ENCODE measurements around the gene WLS. TPM values are rescaled to one million over a fixed set of nuclear protein-coding genes. Genes with fewer than 3 reads are reported as not detected.

WLS gene
- total and polyA plus RNA-seq, 7 donors, result 12.6 to 188 (median 99.2) TPM

DNA sequence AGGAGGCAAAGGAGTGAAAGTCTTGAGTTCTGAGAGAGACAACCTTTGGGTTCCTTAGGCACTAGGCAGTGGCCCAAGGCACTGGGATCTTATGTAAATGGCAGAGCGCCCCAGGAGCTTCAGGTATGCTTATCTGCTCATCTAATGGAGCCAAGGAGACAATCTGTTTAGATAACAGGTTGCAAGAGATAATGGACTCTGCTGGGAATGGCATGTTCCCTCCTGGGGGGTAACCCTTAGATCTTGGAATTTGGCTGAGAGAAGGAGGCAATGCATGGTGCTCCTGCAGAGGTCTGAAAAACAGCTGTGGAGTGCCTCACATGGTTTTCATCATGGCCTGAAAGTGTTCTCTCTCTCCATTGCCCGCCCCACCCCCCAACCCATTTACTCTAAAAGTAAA lies 44.1 kb upstream of the WLS start:
- intact Hi-C loops (cut with DNase I), result no loop called here
- no peak for DNase-seq
- no peaks in the 10 kb centered on the region for H3K27me3 ChIP-seq
- H3K4me3 ChIP-seq, result no peak overlapping the region
- no peaks in the 10 kb centered on the region for H3K36me3 ChIP-seq
- H3K4me1 ChIP-seq, result no peaks in the 10 kb centered on the region
- H3K9me3 ChIP-seq, result no peaks in the 10 kb centered on the region
- 74 to 80% methylated on average over 2 of the region's 2 CpGs for WGBS, 2 donors
- H3K27ac ChIP-seq, result no peak overlapping the region
- TF ChIP-seq POLR2AphosphoS5 (IDR thresholded peaks at IDR 0.05), result no peak
- TF ChIP-seq POLR2A (IDR thresholded peaks at IDR 0.05), result no peak
- TF ChIP-seq, protein P1, sequence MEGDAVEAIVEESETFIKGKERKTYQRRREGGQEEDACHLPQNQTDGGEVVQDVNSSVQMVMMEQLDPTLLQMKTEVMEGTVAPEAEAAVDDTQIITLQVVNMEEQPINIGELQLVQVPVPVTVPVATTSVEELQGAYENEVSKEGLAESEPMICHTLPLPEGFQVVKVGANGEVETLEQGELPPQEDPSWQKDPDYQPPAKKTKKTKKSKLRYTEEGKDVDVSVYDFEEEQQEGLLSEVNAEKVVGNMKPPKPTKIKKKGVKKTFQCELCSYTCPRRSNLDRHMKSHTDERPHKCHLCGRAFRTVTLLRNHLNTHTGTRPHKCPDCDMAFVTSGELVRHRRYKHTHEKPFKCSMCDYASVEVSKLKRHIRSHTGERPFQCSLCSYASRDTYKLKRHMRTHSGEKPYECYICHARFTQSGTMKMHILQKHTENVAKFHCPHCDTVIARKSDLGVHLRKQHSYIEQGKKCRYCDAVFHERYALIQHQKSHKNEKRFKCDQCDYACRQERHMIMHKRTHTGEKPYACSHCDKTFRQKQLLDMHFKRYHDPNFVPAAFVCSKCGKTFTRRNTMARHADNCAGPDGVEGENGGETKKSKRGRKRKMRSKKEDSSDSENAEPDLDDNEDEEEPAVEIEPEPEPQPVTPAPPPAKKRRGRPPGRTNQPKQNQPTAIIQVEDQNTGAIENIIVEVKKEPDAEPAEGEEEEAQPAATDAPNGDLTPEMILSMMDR (IDR thresholded peaks at IDR 0.05), result no peak
- no peak for TF ChIP-seq EP300 (IDR thresholded peaks at IDR 0.05)

- no peak overlapping the region for H3K4me3 ChIP-seq
- no peaks in the 10 kb centered on the region for H3K27me3 ChIP-seq
- no peak for DNase-seq
- 64 to 79% methylated on average over 4 of the region's 4 CpGs for WGBS, 2 donors
- H3K9me3 ChIP-seq, result no peaks in the 10 kb centered on the region
- no peak overlapping the region for H3K27ac ChIP-seq
- no peaks in the 10 kb centered on the region for H3K4me1 ChIP-seq
- no peak for TF ChIP-seq POLR2AphosphoS5 (IDR thresholded peaks at IDR 0.05)
- TF ChIP-seq, protein P1 (IDR thresholded peaks at IDR 0.05), result no peak
- no peak for TF ChIP-seq EP300 (IDR thresholded peaks at IDR 0.05)
- no peak for TF ChIP-seq POLR2A (IDR thresholded peaks at IDR 0.05)
- intact Hi-C loops (cut with DNase I), result no loop called here
- H3K36me3 ChIP-seq, result no peaks in the 10 kb centered on the region
Observed at GRCh38 chr1:68273530-68273929, 41.2 kb upstream of the WLS start.

DNA sequence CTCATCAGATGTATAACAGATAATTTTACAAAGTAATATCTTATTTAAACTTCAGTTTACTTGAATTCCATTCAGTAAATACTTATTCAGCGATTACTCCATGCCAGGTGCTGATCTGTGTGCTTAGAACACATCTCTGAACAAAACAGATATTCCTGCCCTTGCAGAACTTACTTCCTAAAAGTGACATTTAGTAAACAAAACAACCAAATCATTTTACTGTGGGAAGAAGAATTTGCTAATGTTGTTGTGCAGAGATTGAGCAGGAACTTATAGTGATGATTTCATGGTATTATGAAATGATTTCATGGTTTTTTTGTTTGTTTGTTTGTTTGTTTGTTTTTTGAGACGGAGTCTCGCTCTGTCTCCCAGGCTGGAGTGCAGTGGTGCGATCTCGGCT lies 39.3 kb upstream of the WLS start:
- Histone ChIP-seq H3K4me3 (no peak overlapping the region), H3K27me3 (no peaks in the 10 kb centered on the region), H3K9me3 (no peaks in the 10 kb centered on the region), H3K4me1 (no peaks in the 10 kb centered on the region), H3K36me3 (no peaks in the 10 kb centered on the region), H3K27ac (no peak overlapping the region)
- TF ChIP-seq EP300 (IDR thresholded peaks at IDR 0.05) (no peak), POLR2AphosphoS5 (IDR thresholded peaks at IDR 0.05) (no peak), POLR2A (IDR thresholded peaks at IDR 0.05) (no peak)
- TF ChIP-seq, protein P1 (IDR thresholded peaks at IDR 0.05), result no peak
- 84 to 95% methylated on average over 5 of the region's 5 CpGs for WGBS, 2 donors
- DNase-seq, result no peak
- intact Hi-C loops (cut with DNase I), result no loop called here

- H3K27ac ChIP-seq, result no peak overlapping the region
- no peaks in the 10 kb centered on the region for H3K9me3 ChIP-seq
- no peaks in the 10 kb centered on the region for H3K4me1 ChIP-seq
- no peaks in the 10 kb centered on the region for H3K27me3 ChIP-seq
- intact Hi-C loops (cut with DNase I), result no loop called here
- DNase-seq, result no peak
- TF ChIP-seq EP300 (IDR thresholded peaks at IDR 0.05) (no peak), POLR2A (IDR thresholded peaks at IDR 0.05) (no peak), POLR2AphosphoS5 (IDR thresholded peaks at IDR 0.05) (no peak)
- TF ChIP-seq, protein P1 (IDR thresholded peaks at IDR 0.05), result no peak
- H3K4me3 ChIP-seq, result no peak overlapping the region
- no peaks in the 10 kb centered on the region for H3K36me3 ChIP-seq
Observed at GRCh38 chr1:68270951-68271350, 38.6 kb upstream of the WLS start.

DNA sequence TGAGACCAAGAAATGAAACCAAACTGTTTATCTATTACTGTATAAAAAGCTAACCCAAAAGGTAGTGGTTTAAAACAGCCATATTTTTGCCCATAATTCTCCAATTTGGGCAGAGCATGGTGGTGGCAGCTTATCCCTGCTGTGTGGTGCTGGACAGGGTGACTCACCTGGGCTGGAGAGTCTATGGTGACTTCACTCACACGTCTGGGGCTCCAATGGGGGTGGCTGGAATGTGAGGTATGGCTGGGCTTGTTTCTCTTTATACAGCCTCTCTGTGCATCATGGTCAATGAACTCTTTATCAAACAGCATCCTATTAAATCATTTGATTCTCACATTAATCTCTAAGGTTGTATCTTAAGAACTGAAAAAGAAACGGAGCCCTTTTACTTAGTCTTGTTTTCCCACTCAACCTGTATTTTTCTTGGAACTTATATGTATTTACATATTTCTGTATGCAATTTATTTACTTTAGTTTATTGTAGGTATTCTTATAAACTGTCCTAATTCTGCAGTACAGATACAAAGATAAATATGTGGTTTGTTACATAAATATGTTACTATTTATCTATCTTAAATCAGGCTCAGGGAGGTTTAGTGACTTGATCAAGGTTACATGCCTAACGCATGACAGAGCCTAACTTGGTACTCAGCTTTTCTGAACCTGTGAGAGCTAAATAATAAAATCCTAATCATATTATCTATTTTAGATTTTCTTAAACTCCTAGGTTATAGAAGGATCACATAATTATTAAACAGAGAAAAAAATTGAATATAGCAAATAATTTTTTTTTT lies 37.5 kb upstream of the WLS start:
- intact Hi-C loops (cut with DNase I), result no loop called here
- Histone ChIP-seq H3K27ac (no peak overlapping the region), H3K4me3 (no peak overlapping the region), H3K27me3 (no peaks in the 10 kb centered on the region), H3K9me3 (no peaks in the 10 kb centered on the region), H3K4me1 (no peaks in the 10 kb centered on the region), H3K36me3 (no peaks in the 10 kb centered on the region)
- TF ChIP-seq POLR2AphosphoS5 (IDR thresholded peaks at IDR 0.05) (no peak), POLR2A (IDR thresholded peaks at IDR 0.05) (no peak), EP300 (IDR thresholded peaks at IDR 0.05) (no peak)
- TF ChIP-seq, protein P1 (IDR thresholded peaks at IDR 0.05), result no peak
- no peak for DNase-seq
- WGBS, 2 donors, result 60 to 76% methylated on average over 3 of the region's 3 CpGs
